Nephron progenitor cell (in vitro differentiated cells): ENCODE data around the gene RNASEH2A.

Experiments used
- DNase-seq: peaks from one replicate; pipeline ENCODE4 v3.0.0; 2021
- H3K27ac Mint-ChIP-seq: 2 replicates; pipeline ENCODE4 v1.8.0; 2021; ENCODE audit warnings: mild to moderate bottlenecking, moderate library complexity, mixed read lengths
- H3K27me3 Mint-ChIP-seq: 2 replicates; pipeline ENCODE4 v1.8.0; 2021; ENCODE audit warnings: mild to moderate bottlenecking, low read depth, mixed read lengths; ENCODE audit not compliant: poor library complexity
- H3K36me3 Mint-ChIP-seq: 2 replicates; pipeline ENCODE4 v1.8.0; 2021; ENCODE audit warnings: low read depth, mixed read lengths
- H3K4me1 Mint-ChIP-seq: 2 replicates; pipeline ENCODE4 v1.8.0; 2021; ENCODE audit warnings: mixed read lengths
- H3K4me3 Mint-ChIP-seq: 2 replicates; pipeline ENCODE4 v1.8.0; 2021; ENCODE audit warnings: mild to moderate bottlenecking, moderate library complexity, mixed read lengths
- H3K9me3 Mint-ChIP-seq: 2 replicates; pipeline ENCODE4 v1.8.0; 2021; ENCODE audit warnings: mild to moderate bottlenecking, moderate library complexity, mixed read lengths
- CTCF ChIP-seq: fragments of 200-600 bp; sonication (generic); IDR thresholded peaks from 2 replicates; pipeline ENCODE4 v1.5.0; 2021; ENCODE audit warnings: antibody characterized with exemption

Gene RNASEH2A

GRCh38 chr19:12858041-12858928 is 51.9 kb downstream of the RNASEH2A start:
- no peak for TF ChIP-seq CTCF
- Mint-ChIP-seq H3K27ac (no peak overlapping the region), H3K36me3 (peaks cover 32% of the 10 kb centered on the region), H3K9me3 (no peaks in the 10 kb centered on the region), H3K4me1 (peaks cover 5% of the 10 kb centered on the region), H3K27me3 (peaks cover 10% of the 10 kb centered on the region), H3K4me3 (no peak overlapping the region)
- DNase-seq = no peak

DNA sequence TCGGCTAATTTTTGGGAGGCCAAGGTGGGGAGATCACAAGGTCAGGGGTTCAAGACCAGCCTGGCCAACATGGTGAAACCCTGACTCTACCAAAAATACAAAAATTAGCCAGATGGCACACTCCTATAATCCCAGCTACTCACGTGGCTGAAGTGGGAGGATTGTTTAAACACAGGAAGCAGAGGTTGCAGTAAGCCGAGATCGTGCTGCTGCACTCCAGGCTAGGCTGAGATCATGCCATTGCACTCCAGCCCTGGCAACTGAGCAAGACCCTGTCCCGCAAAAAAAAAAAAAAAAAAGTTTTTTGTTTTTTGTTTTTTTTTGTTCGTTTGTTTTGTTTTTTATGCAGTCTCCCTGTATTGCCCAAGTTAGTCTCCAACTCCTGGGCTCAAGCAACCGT is 53.2 kb downstream of the RNASEH2A start:
- peaks cover 30% of the 10 kb centered on the region for H3K36me3 Mint-ChIP-seq
- no peak overlapping the region for H3K4me3 Mint-ChIP-seq
- H3K4me1 Mint-ChIP-seq = peaks cover 5% of the 10 kb centered on the region
- no peak for DNase-seq
- peaks cover 16% of the 10 kb centered on the region for H3K27me3 Mint-ChIP-seq
- no peak overlapping the region for H3K27ac Mint-ChIP-seq
- no peaks in the 10 kb centered on the region for H3K9me3 Mint-ChIP-seq
- TF ChIP-seq CTCF = no peak
